K562 (cell line): ENCODE results near the gene SPG21. TPM values are rescaled to one million over a fixed set of nuclear protein-coding genes. Genes with fewer than 3 reads are reported as not detected.

Source experiments
- ATAC-seq: fragments of 200-7000 bp; cut with Tn5 transposase; 3 replicates; pipeline ENCODE4 v1.9.1; 2020; ENCODE audit warnings: moderate library complexity
- BruUV-seq: library from RNA; stranded (reverse); fragments of 400-500 nt; replicated peaks from 2 replicates; lab custom pipeline; 2021; lab: Mats Ljungman, UMichigan
- CTCF ChIA-PET: fragments of 300-600 bp; formaldehyde crosslinking; extraction: SDS; loops from one replicate; lab custom pipeline; 2021; ENCODE audit warnings: low intra/inter-chr PET ratio; lab: Yijun Ruan, JAX
- POLR2A ChIA-PET: fragments of 300-600, 350-650 bp; sonication (Branson Sonifier 250); formaldehyde crosslinking; extraction: SDS; loops from one replicate; lab custom pipeline; 2021; ENCODE audit warnings: antibody characterized with exemption, inconsistent platforms; lab: Yijun Ruan, JAX
- DNase-seq, 4 experiments: peaks; one replicate each; pipeline versions ENCODE4 v3.0.0 to v3.0.0-alpha.2; 2011 to 2018; ENCODE audit warnings: low spot score in 3 of 4, mixed read lengths in 3 of 4; ENCODE audit errors: extremely low read depth in 1 of 4
- FAIRE-seq: peaks from 2 replicates; lab custom pipeline; 2011; peaks lifted over from hg19 to GRCh38; lab: Jason Lieb, UNC
- H2AFZ ChIP-seq: 2 replicates; pipeline ENCODE4 v1.6.0; 2011; ENCODE audit warnings: low read depth, low read length, control low read depth, inconsistent platforms
- H3K27ac ChIP-seq: fragments of 200-600 bp; 3 replicates; pipeline ENCODE4 v1.8.0; 2011; ENCODE audit warnings: low read depth, mild to moderate bottlenecking, control low read depth, inconsistent platforms, low read length, moderate library complexity, mixed read lengths; ENCODE audit errors: extremely low read depth
- H3K27me3 ChIP-seq, 2 experiments: fragments of 300-600 bp in 1 of 2; 2 replicates in 1 of 2; 3 replicates in 1 of 2; pipeline versions ENCODE4 v1.6.0 to v1.8.0; 2011; ENCODE audit warnings: inconsistent platforms in 2 of 2, low read length in 2 of 2, mild to moderate bottlenecking in 1 of 2, mixed read lengths in 1 of 2, moderate library complexity in 1 of 2; ENCODE audit not compliant: control insufficient read depth in 2 of 2, insufficient read depth in 2 of 2
- H3K36me3 ChIP-seq: fragments of 300-600 bp; 3 replicates; pipeline ENCODE4 v1.8.0; 2011; ENCODE audit warnings: mild to moderate bottlenecking, low read length, inconsistent platforms; ENCODE audit not compliant: control insufficient read depth, insufficient read depth
- H3K4me1 ChIP-seq, 2 experiments: fragments of 200-600 bp in 1 of 2; replicated peaks in 1 of 2; 2 replicates in 1 of 2; 3 replicates in 1 of 2; pipeline versions ENCODE4 v1.5.1 to v1.8.0; 2011; ENCODE audit warnings: inconsistent platforms in 2 of 2, low read length in 2 of 2, mild to moderate bottlenecking in 1 of 2, mixed read lengths in 1 of 2, moderate library complexity in 1 of 2; ENCODE audit not compliant: control insufficient read depth in 2 of 2, insufficient read depth in 2 of 2
- H3K4me2 ChIP-seq: 2 replicates; pipeline ENCODE4 v1.6.1; 2011; ENCODE audit warnings: low read length, control low read depth, inconsistent platforms, mixed read lengths; ENCODE audit not compliant: insufficient read depth
- H3K4me3 ChIP-seq: fragments of 200-600 bp; sonication (generic), shearing (Covaris generic); 2 replicates; pipeline ENCODE4 v1.5.1; 2016; ENCODE audit warnings: control low read depth, inconsistent platforms
- H3K79me2 ChIP-seq: fragments of 200-600 bp; 3 replicates; pipeline ENCODE4 v1.8.0; 2011; ENCODE audit warnings: low read length, inconsistent platforms; ENCODE audit not compliant: control insufficient read depth, insufficient read depth
- H3K9ac ChIP-seq, 2 experiments: 2 replicates each; pipeline versions ENCODE4 v1.6.0 to v1.6.1; 2011; ENCODE audit warnings: low read depth in 2 of 2, low read length in 2 of 2, control low read depth in 1 of 2, inconsistent platforms in 1 of 2, mild to moderate bottlenecking in 1 of 2, mixed read lengths in 1 of 2; ENCODE audit not compliant: insufficient read depth in 1 of 2
- H3K9me1 ChIP-seq: one replicate; pipeline ENCODE4 v1.6.0; 2011; ENCODE audit warnings: inconsistent platforms, mild to moderate bottlenecking, low read length, moderate library complexity; ENCODE audit not compliant: control insufficient read depth, insufficient read depth
- H3K9me3 ChIP-seq: replicated peaks from 2 replicates; pipeline ENCODE4 v1.5.1; 2011; ENCODE audit warnings: low read depth, low read length, inconsistent platforms; ENCODE audit not compliant: control insufficient read depth, insufficient read depth
- H4K20me1 ChIP-seq: replicated peaks from 2 replicates; pipeline ENCODE4 v1.6.1; 2011; ENCODE audit warnings: low read length, inconsistent platforms, mixed read lengths; ENCODE audit not compliant: control insufficient read depth, insufficient read depth
- GABPB2 ChIP-seq: fragments of 250-450 bp; sonication (Bioruptor Pico); conservative IDR thresholded peaks from 2 replicates; pipeline ENCODE4 v1.5.1; 2021; ENCODE audit warnings: mild to moderate bottlenecking
- RNF2 ChIP-seq: sonication (generic); IDR thresholded peaks from 2 replicates; pipeline ENCODE4 v1.6.1; 2016
- SAFB2 ChIP-seq: fragments of 200-400 bp; formaldehyde crosslinking; IDR thresholded peaks from 2 replicates; pipeline ENCODE4 v1.6.1; 2018; ENCODE audit warnings: borderline replicate concordance, low read length, low read depth, moderate library complexity; ENCODE audit not compliant: severe bottlenecking
- SMAD2 ChIP-seq: fragments of 150-350 bp; IDR thresholded peaks from 2 replicates; pipeline ENCODE4 v1.6.1; 2014; ENCODE audit warnings: low read depth, mild to moderate bottlenecking, low read length
- ZNF76 ChIP-seq: fragments of 250-450 bp; sonication (Bioruptor Pico); IDR thresholded peaks from 2 replicates; pipeline ENCODE4 v1.4.0; 2020; ENCODE audit warnings: mild to moderate bottlenecking, moderate library complexity, borderline replicate concordance
- WGBS: fragments of 100-300 bp; shearing (Covaris generic); methylation state at CpG from one replicate; pipeline ENCODE4 v1.1.6; 2016; ENCODE audit warnings: low coverage, mixed read lengths; ENCODE audit not compliant: insufficient coverage; ENCODE audit errors: missing lambda C conversion rate; 5-methylcytosine and 5-hydroxymethylcytosine counted together
- in situ Hi-C: fragments of 300-500 bp; cut with MboI; formaldehyde crosslinking; loops from 4 replicates; pipeline ENCODE4 v1.15.0; 2018; ENCODE audit warnings: inconsistent platforms, mixed read lengths
- intact Hi-C: fragments of 100-400 bp; cut with micrococcal nuclease; formaldehyde crosslinking; loops from 2 replicates; pipeline ENCODE4 v1.14.2; 2022
- polyA plus RNA-seq, 8 experiments: library from polyadenylated mRNA; depleted of rRNA in 4 of 8; stranded (reverse) in 5 of 8; unstranded in 3 of 8; fragments of >200 nt; fragmentation: Nextera tagmentation in 2 of 8; fragmentation: Illumina TruSeq in 1 of 8; extraction: Ambion mirVana in 2 of 8; extraction: Trizol in 1 of 8; gene quantifications; 2 replicates each; pipeline versions ENCODE4 v1.2.1 to v1.2.3, GENCODE V29; 2011 to 2014; ENCODE audit warnings: inconsistent platforms in 1 of 8, missing spikeins in 1 of 8
- total RNA-seq, 7 experiments: library from RNA; depleted of rRNA in 6 of 7; stranded (reverse); fragments of >200 nt in 6 of 7; fragmentation: Illumina TruSeq in 2 of 7; extraction: Trizol in 2 of 7; gene quantifications; 2 replicates each; pipeline versions ENCODE4 v1.2.1 to v1.2.3, GENCODE V29; 2011 to 2021; ENCODE audit warnings: low replicate concordance in 1 of 7
- TF ChIP-seq, protein P1 (sequence below), 2 experiments: IDR thresholded peaks; 2 replicates each; pipeline ENCODE4 v1.6.1; 2012; ENCODE audit warnings: improper control_type of control experiment in 2 of 2, low read depth in 2 of 2, low read length in 2 of 2, borderline replicate concordance in 1 of 2
- TF ChIP-seq, protein P2 (sequence below): fragments of 450-650 bp; IDR thresholded peaks from 2 replicates; pipeline ENCODE4 v1.6.1; 2017; ENCODE audit warnings: antibody characterized with exemption

SPG21 gene
- total and polyA plus RNA-seq, 9 of the 15 experiments (the other 6 are each of a cell fraction or from before 2014, with no cell fraction given): 22.8 to 98.8 (median 65.1) TPM

GRCh38 chr15:64942356-64942755 is 47.4 kb downstream of the SPG21 start:
- no peak overlapping the region for H2AFZ ChIP-seq
- DNase-seq (no peak), ATAC-seq (no peak), FAIRE-seq (no peak)
- no peaks in the 10 kb centered on the region for H4K20me1 ChIP-seq
- TF ChIP-seq, protein P1, sequence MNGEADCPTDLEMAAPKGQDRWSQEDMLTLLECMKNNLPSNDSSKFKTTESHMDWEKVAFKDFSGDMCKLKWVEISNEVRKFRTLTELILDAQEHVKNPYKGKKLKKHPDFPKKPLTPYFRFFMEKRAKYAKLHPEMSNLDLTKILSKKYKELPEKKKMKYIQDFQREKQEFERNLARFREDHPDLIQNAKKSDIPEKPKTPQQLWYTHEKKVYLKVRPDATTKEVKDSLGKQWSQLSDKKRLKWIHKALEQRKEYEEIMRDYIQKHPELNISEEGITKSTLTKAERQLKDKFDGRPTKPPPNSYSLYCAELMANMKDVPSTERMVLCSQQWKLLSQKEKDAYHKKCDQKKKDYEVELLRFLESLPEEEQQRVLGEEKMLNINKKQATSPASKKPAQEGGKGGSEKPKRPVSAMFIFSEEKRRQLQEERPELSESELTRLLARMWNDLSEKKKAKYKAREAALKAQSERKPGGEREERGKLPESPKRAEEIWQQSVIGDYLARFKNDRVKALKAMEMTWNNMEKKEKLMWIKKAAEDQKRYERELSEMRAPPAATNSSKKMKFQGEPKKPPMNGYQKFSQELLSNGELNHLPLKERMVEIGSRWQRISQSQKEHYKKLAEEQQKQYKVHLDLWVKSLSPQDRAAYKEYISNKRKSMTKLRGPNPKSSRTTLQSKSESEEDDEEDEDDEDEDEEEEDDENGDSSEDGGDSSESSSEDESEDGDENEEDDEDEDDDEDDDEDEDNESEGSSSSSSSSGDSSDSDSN (IDR thresholded peaks at IDR 0.05; ENCODE audit: borderline replicate concordance in 1 of 2, low read depth in 2 of 2, low read length in 2 of 2): no peak
- no peak for TF ChIP-seq ZNF76
- TF ChIP-seq RNF2: no peak
- TF ChIP-seq SMAD2: no peak
- TF ChIP-seq GABPB2: no peak
- TF ChIP-seq SAFB2: no peak
- TF ChIP-seq, protein P2, sequence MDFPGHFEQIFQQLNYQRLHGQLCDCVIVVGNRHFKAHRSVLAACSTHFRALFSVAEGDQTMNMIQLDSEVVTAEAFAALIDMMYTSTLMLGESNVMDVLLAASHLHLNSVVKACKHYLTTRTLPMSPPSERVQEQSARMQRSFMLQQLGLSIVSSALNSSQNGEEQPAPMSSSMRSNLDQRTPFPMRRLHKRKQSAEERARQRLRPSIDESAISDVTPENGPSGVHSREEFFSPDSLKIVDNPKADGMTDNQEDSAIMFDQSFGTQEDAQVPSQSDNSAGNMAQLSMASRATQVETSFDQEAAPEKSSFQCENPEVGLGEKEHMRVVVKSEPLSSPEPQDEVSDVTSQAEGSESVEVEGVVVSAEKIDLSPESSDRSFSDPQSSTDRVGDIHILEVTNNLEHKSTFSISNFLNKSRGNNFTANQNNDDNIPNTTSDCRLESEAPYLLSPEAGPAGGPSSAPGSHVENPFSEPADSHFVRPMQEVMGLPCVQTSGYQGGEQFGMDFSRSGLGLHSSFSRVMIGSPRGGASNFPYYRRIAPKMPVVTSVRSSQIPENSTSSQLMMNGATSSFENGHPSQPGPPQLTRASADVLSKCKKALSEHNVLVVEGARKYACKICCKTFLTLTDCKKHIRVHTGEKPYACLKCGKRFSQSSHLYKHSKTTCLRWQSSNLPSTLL: no peak
- POLR2A ChIA-PET: interaction anchor here (0.6 to 1.2 kb wide), 3 partner anchors 28 to 46 kb away, joined by 3 to 4 read pairs (median 3); no protein-coding TSS in a partner anchor
- no peak overlapping the region for H3K4me3 ChIP-seq
- H3K27me3 ChIP-seq: peaks cover under 1 to 8% of the 10 kb centered on the region in 2 experiments; a peak in 3 of 5 replicates
- peaks cover 0 to 3% of the 10 kb centered on the region in 2 experiments; a peak in 1 of 5 replicates for H3K4me1 ChIP-seq
- intact Hi-C loops: no loop called here
- no peak overlapping the region for H3K27ac ChIP-seq
- BruUV-seq: no TSS peak
- in situ Hi-C loops: no loop called here
- no peaks in the 10 kb centered on the region for H3K9me1 ChIP-seq
- H3K9me3 ChIP-seq: no peaks in the 10 kb centered on the region
- no peaks in the 10 kb centered on the region for H3K36me3 ChIP-seq
- H3K9ac ChIP-seq: no peak overlapping the region; a peak in 1 of 4 replicates
- CTCF ChIA-PET: no interaction called here
- H3K4me2 ChIP-seq: no peak overlapping the region
- WGBS: 1% methylated on average over 8 of the region's 8 CpGs
- no peaks in the 10 kb centered on the region for H3K79me2 ChIP-seq
